Measurements from ENCODE around the gene CBLB. TPM values are rescaled to one million over a fixed set of nuclear protein-coding genes. Genes with fewer than 3 reads are reported as not detected.

Gene CBLB
- total RNA-seq, 4 donors from 2014 or later: 14.8 to 46.4 (median 21.6) TPM

DNA sequence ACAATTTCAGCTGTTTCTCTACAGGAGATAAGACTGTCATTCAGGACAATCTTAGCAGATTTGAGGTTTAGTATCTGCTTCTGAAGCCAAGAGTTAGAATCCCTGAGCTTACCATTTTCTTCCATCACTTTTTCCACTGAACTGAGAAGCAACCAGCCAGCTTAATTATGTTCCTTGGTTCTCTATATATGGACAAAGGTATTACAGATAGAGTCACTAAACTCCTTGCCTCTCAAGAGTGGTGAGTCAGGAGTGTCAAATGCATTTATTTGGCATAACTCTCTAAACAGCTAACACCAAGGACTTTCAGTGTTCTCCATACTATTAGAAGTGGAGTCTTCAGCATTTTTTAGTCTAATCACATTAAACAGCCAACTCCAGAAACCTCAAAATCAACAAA, 262.8 kb downstream of the CBLB start:
- in situ Hi-C loops (cut with MboI; ENCODE audit: low sequenced_read_pairs in 4 of 4): no loop called here
- Histone ChIP-seq H3K9me3 (no peaks in the 10 kb centered on the region), H3K4me1 (no peaks in the 10 kb centered on the region), H3K36me3 (no peaks in the 10 kb centered on the region), H3K27ac (no peak overlapping the region), H3K27me3 (no peaks in the 10 kb centered on the region), H3K4me3 (no peak overlapping the region)
- ATAC-seq (no peak), DNase-seq (no peak)
- intact Hi-C loops (cut with DNase I; ENCODE audit: low total_unique reads): no loop called here
- TF ChIP-seq CTCF (IDR thresholded peaks at IDR 0.05 in 4 of 5, conservative IDR thresholded peaks at IDR 0.05 in 1 of 5) (no peak), POLR2A (IDR thresholded peaks at IDR 0.05) (no peak)

Measured in gastrocnemius medialis (tissue), 4 donors.